Naive thymus-derived CD4-positive, alpha-beta T cell (primary cell): ENCODE measurements around the gene TBC1D4. TPM values are rescaled to one million over a fixed set of nuclear protein-coding genes. Genes with fewer than 3 reads are reported as not detected.
"Not testable (repeated sequence)": the region's sequence is repeated elsewhere in the genome, so short reads cannot be mapped to it uniquely, and the experiment has no call there.

Experiments
- ATAC-seq: fragments of 150-1000 bp; cut with Tn5 transposase; 2 replicates; pipeline ENCODE4 v1.10.0; 2021; ENCODE audit warnings: mild to moderate bottlenecking, moderate library complexity
- CTCF ChIA-PET: fragments of 350-600 bp; sonication (Branson Sonifier 250); formaldehyde crosslinking; loops from one replicate; lab custom pipeline; 2021; ENCODE audit warnings: antibody characterized with exemption; lab: Charles Lee
- POLR2A ChIA-PET: fragments of 350-600 bp; sonication (Branson Sonifier 250); formaldehyde crosslinking; loops from one replicate; lab custom pipeline; 2021; ENCODE audit warnings: antibody characterized with exemption, inconsistent platforms; lab: Charles Lee
- DNase-seq, 9 donors: peaks; one replicate each; pipeline versions ENCODE4 v3.0.0 to v3.0.0-alpha.2; 2020 to 2022; ENCODE audit warnings: mixed read lengths in 1 of 9
- H3K27ac ChIP-seq: one replicate; pipeline ENCODE4 v1.7.0; 2013; ENCODE audit warnings: mild to moderate bottlenecking, low read depth, low read length, moderate library complexity
- H3K27me3 ChIP-seq, 2 donors: one replicate each; pipeline ENCODE4 v1.7.0; 2013; ENCODE audit warnings: low read length in 2 of 2, mild to moderate bottlenecking in 2 of 2, moderate library complexity in 2 of 2; ENCODE audit not compliant: control insufficient read depth in 2 of 2, insufficient read depth in 2 of 2
- H3K36me3 ChIP-seq, 3 experiments: 1 replicate in 2 of 3; 2 replicates in 1 of 3; pipeline ENCODE4 v1.7.0; 2013; ENCODE audit warnings: low read length in 3 of 3, mild to moderate bottlenecking in 3 of 3, moderate library complexity in 1 of 3; ENCODE audit not compliant: insufficient read depth in 3 of 3, control insufficient read depth in 2 of 3
- H3K4me1 ChIP-seq, 2 donors: one replicate each; pipeline ENCODE4 v1.7.0; 2013; ENCODE audit warnings: low read length in 2 of 2, mild to moderate bottlenecking in 2 of 2, moderate library complexity in 1 of 2; ENCODE audit not compliant: control insufficient read depth in 2 of 2, insufficient read depth in 2 of 2
- H3K4me3 ChIP-seq: 2 replicates; pipeline ENCODE4 v1.7.0; 2013; ENCODE audit warnings: mild to moderate bottlenecking, low read length
- H3K9me3 ChIP-seq, 3 experiments: 1 replicate in 2 of 3; 2 replicates in 1 of 3; pipeline ENCODE4 v1.7.0; 2013; ENCODE audit warnings: low read length in 3 of 3; ENCODE audit not compliant: control insufficient read depth in 2 of 3
- H3K27ac Mint-ChIP-seq, 9 donors: one replicate each; pipeline ENCODE4 v1.8.0; 2020 to 2022; ENCODE audit warnings: mixed read lengths in 9 of 9, mild to moderate bottlenecking in 8 of 9, moderate library complexity in 5 of 9, inconsistent platforms in 2 of 9
- H3K27me3 Mint-ChIP-seq, 5 donors: one replicate each; pipeline ENCODE4 v1.8.0; 2021 to 2022; ENCODE audit warnings: mixed read lengths in 5 of 5, mild to moderate bottlenecking in 1 of 5
- H3K36me3 Mint-ChIP-seq, 5 donors: one replicate each; pipeline ENCODE4 v1.8.0; 2020 to 2022; ENCODE audit warnings: mixed read lengths in 5 of 5, mild to moderate bottlenecking in 3 of 5, inconsistent platforms in 1 of 5
- H3K4me1 Mint-ChIP-seq, 7 donors: one replicate each; pipeline ENCODE4 v1.8.0; 2020 to 2022; ENCODE audit warnings: mixed read lengths in 7 of 7, mild to moderate bottlenecking in 3 of 7, inconsistent platforms in 1 of 7
- H3K4me3 Mint-ChIP-seq, 10 donors: one replicate each; pipeline ENCODE4 v1.8.0; 2020 to 2022; ENCODE audit warnings: mild to moderate bottlenecking in 10 of 10, mixed read lengths in 10 of 10, moderate library complexity in 6 of 10, inconsistent platforms in 2 of 10
- H3K9me3 Mint-ChIP-seq, 11 donors: one replicate each; pipeline ENCODE4 v1.8.0; 2020 to 2022; ENCODE audit warnings: mixed read lengths in 11 of 11, mild to moderate bottlenecking in 4 of 11, inconsistent platforms in 1 of 11, moderate library complexity in 1 of 11
- intact Hi-C, 2 donors: fragments of 100-400 bp; cut with micrococcal nuclease; formaldehyde crosslinking; loops; one replicate each; pipeline ENCODE4 v1.15.1; 2023
- polyA plus RNA-seq, 2 donors: library from polyadenylated mRNA; unstranded; fragments of 300-500 nt; fragmentation: Illumina TruSeq; gene quantifications; one replicate each; pipeline ENCODE4 v1.2.3, GENCODE V29; 2021
- total RNA-seq, 6 experiments: library from RNA in 5 of 6; stranded (reverse) in 5 of 6; gene quantifications; 1 replicate in 5 of 6; 2 replicates in 1 of 6; pipeline ENCODE4 v1.2.3 and lab custom pipeline; 2021 to 2026

The TBC1D4 gene
- total and polyA plus RNA-seq, 7 experiments from 2014 or later, result 12.4 to 73.8 (median 42.7) TPM

DNA sequence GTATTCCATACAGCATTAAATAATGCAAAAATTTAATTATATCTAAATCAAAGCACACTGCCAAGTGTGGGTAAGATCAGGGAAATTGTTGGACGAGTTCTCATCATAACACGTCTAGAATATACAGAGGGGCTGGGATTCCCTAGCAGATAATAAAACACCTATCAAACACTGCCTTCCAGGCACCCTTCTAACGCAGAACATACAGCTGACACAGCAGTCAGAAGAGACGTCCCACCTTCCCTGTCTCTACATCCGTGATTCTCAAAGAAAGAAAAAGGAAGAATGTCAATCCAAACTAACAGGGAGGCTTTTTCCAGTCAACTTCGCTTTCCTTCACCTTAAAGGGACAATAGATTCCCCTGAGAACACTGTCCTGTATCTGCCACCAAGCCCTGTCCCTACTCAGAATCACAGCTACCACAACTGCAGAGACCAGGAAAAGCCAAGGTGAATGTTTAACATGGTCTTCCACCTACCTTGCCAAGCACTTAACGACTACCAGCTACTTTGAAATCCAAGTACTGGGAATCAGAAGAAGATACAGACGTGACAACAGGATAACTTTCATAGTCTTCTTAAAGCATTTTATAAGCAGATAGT lies 38.5 kb downstream of the TBC1D4 start:
- Histone ChIP-seq H3K4me1 (no peaks in the 10 kb centered on the region), H3K27me3 (no peaks in the 10 kb centered on the region), H3K9me3 (no peaks in the 10 kb centered on the region), H3K4me3 (no peak overlapping the region), H3K36me3 (no peaks in the 10 kb centered on the region), H3K27ac (no peak overlapping the region)
- H3K4me1 Mint-ChIP-seq, result no peaks in the 10 kb centered on the region
- ATAC-seq (no peak), DNase-seq (no peak)
- POLR2A ChIA-PET, result interaction anchor here (0.6 kb wide), 1 partner anchor 1300 kb away, joined by 3 read pairs; no protein-coding TSS in a partner anchor
- H3K27ac Mint-ChIP-seq, result no peak overlapping the region
- no peak overlapping the region for H3K4me3 Mint-ChIP-seq
- H3K36me3 Mint-ChIP-seq, result no peaks in the 10 kb centered on the region
- intact Hi-C loops, result no loop called here
- CTCF ChIA-PET, result no interaction called here
- H3K27me3 Mint-ChIP-seq, result peaks cover 0 to 4% (median 2%) of the 10 kb centered on the region in 5 donors
- no peaks in the 10 kb centered on the region for H3K9me3 Mint-ChIP-seq

DNA sequence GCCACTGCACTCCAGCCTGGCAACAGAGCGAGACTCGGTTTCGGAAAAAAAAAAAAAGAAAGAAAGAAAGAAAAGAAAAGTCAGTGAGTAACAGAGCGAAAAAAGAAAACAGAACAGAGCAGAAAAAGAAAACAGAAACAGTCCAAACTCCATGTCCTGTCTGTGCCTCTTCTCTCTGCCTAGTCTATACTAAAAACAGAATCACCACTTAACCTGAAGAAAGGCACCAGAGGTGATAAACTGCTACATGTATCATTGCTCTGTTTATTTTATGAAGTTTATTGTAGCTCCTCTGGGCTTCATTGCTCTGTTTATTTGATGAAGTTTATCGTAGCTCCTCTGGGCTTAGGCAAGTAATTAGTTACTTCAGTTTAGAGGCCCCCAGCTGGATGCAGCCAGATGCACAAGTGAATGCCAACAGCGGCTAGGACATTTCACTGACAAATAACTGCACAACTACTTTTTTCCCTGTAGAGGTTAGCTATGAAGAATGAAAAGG lies 39.2 kb downstream of the TBC1D4 start:
- ChIA-PET CTCF (interaction anchor here (0.7 kb wide), 1 partner anchor 8 kb away, joined by 3 read pairs; no protein-coding TSS in a partner anchor), POLR2A (no interaction called here)
- no peak overlapping the region for H3K27ac ChIP-seq
- H3K27me3 ChIP-seq, result no peaks in the 10 kb centered on the region
- H3K4me3 ChIP-seq, result no peak overlapping the region
- H3K4me1 ChIP-seq, result no peaks in the 10 kb centered on the region
- ATAC-seq (no peak), DNase-seq (no peak)
- intact Hi-C loops, result no loop called here
- no peaks in the 10 kb centered on the region for H3K9me3 Mint-ChIP-seq
- no peak overlapping the region for H3K27ac Mint-ChIP-seq
- peaks cover 0 to 6% (median 2%) of the 10 kb centered on the region in 5 donors for H3K27me3 Mint-ChIP-seq
- no peaks in the 10 kb centered on the region for H3K36me3 Mint-ChIP-seq
- H3K4me3 Mint-ChIP-seq, result no peak overlapping the region
- no peaks in the 10 kb centered on the region for H3K4me1 Mint-ChIP-seq
- no peaks in the 10 kb centered on the region for H3K9me3 ChIP-seq
- no peaks in the 10 kb centered on the region for H3K36me3 ChIP-seq

DNA sequence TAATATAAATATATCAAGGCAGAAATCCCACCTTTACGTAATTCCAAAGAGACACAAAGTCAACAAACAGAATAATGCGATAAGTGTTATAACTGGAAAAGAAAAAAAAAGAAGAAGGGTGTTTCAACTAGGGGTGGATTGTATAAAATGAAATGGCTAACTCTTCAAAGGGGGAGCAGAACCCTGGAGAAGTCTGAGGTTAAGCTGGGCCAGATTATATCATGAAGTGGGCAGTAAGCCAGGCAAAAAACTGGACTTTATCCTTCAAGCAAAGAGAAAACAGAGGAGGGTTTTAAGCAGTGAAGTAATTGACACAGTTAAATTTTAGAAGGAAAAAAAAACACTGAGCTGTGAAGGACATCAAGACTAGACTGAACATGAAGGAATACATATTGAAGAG lies 41.9 kb downstream of the TBC1D4 start:
- H3K4me3 ChIP-seq, result no peak overlapping the region
- no peaks in the 10 kb centered on the region for H3K9me3 ChIP-seq
- H3K4me1 Mint-ChIP-seq, result no peaks in the 10 kb centered on the region
- no peak for DNase-seq
- ChIA-PET CTCF (no interaction called here), POLR2A (no interaction called here)
- H3K27me3 ChIP-seq, result no peaks in the 10 kb centered on the region
- peaks cover 0 to 2% (median 0%) of the 10 kb centered on the region in 11 donors for H3K9me3 Mint-ChIP-seq
- no peak for ATAC-seq
- no peaks in the 10 kb centered on the region for H3K4me1 ChIP-seq
- intact Hi-C loops, result no loop called here
- H3K36me3 Mint-ChIP-seq, result no peaks in the 10 kb centered on the region
- peaks cover 0 to 7% (median 2%) of the 10 kb centered on the region in 5 donors for H3K27me3 Mint-ChIP-seq
- H3K36me3 ChIP-seq, result no peaks in the 10 kb centered on the region
- H3K4me3 Mint-ChIP-seq, result no peak overlapping the region
- H3K27ac ChIP-seq, result no peak overlapping the region
- no peak overlapping the region for H3K27ac Mint-ChIP-seq

DNA sequence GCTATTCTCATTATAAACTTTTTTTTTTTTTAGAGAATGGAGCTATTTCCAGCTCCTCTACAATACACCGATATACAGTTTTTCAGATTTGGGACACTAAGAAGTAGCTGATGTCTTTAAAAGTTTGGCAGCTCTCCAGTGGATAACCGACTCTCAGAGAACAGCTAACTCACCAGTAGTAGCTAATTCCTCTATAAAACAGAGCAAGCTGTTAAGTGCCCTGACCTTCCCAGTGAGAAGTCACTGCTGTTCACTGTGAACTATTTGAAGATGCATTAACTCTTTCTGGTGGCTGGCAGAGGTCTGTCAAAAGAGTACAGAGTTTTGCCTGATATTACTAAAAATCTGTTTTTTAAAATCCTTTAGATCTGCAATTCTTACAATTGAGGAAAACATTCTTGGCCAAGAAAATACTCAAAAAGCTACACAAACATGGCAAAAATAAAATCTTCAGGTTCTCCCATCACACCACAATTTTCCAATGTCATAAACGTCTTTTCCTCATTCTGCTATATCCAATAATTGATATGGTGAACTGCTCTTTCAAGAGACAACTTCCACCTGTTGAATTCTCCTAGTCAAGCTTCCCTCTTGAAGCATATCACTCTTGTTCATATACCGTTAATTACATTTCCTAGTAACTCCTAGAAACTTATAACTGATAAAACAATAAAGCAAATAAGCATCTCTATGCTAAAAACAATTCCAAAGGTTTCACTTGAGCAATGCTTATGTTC lies 44.2 kb downstream of the TBC1D4 start:
- POLR2A ChIA-PET, result no interaction called here
- Histone ChIP-seq H3K4me1 (no peaks in the 10 kb centered on the region), H3K9me3 (no peaks in the 10 kb centered on the region), H3K27me3 (no peaks in the 10 kb centered on the region), H3K36me3 (no peaks in the 10 kb centered on the region), H3K27ac (no peak overlapping the region), H3K4me3 (no peak overlapping the region)
- ATAC-seq, result no peak
- CTCF ChIA-PET, result interaction anchor here (0.6 kb wide), 1 partner anchor 73 kb away, joined by 4 read pairs; no protein-coding TSS in a partner anchor
- Mint-ChIP-seq H3K27ac (no peak overlapping the region), H3K4me1 (no peaks in the 10 kb centered on the region), H3K4me3 (no peak overlapping the region), H3K36me3 (no peaks in the 10 kb centered on the region), H3K27me3 (peaks cover 0 to 6% (median 2%) of the 10 kb centered on the region in 5 donors), H3K9me3 (peaks cover 0 to 3% (median 0%) of the 10 kb centered on the region in 11 donors)
- intact Hi-C loops, result no loop called here
- DNase-seq, result no peak

DNA sequence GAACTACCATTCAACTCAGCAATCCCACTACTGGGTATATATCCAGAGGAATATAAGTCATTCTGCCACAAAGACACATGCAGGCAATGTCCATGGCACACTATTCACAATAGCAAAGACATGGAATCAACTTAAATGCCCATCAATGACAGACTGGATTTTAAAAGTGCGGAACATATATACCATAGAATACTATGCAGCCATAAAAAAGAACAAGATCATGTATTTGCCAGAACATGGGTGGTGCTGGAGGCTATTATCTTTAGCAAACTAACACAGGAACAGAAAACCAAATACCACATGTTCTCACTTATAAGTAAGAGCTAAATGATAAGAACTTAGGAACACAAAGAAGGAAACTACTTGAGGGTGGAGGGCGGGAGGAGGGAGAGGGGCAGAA lies 47.8 kb downstream of the TBC1D4 start:
- H3K27me3 Mint-ChIP-seq, result peaks cover 0 to 32% (median 15%) of the 10 kb centered on the region in 5 donors
- H3K36me3 Mint-ChIP-seq, H3K4me3 ChIP-seq, H3K36me3 ChIP-seq, H3K27ac Mint-ChIP-seq, H3K9me3 ChIP-seq, H3K4me3 Mint-ChIP-seq, POLR2A ChIA-PET, H3K9me3 Mint-ChIP-seq, H3K27ac ChIP-seq, ATAC-seq, CTCF ChIA-PET, H3K4me1 ChIP-seq, intact Hi-C loops, DNase-seq, H3K4me1 Mint-ChIP-seq, H3K27me3 ChIP-seq: not testable (repeated sequence)

DNA sequence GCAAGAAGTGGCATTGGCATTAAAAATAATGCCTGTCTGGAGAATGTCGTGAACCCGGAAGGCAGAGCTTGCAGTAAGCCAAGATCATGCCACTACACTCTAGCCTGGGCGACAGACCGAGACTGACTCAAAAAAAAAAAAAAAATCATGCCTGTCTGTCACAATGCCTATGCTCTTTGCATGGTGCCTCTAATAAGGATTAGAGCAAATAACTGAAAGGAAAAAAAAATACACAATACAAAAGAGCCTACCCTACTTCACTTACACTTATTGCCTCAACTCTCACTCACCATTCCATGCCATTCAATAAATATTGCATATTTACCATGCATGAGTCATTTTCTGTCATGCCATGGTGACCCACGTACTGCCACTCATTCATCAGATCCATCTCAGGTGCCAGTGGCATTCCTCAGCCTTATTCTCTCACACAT lies 49.1 kb downstream of the TBC1D4 start:
- H3K4me1 Mint-ChIP-seq, result no peaks in the 10 kb centered on the region
- peaks cover 2 to 36% (median 15%) of the 10 kb centered on the region in 5 donors for H3K27me3 Mint-ChIP-seq
- peak overlapping the region in 1 of 9 donors; percentile 2 for H3K27ac Mint-ChIP-seq
- peaks cover 0 to 3% (median 0%) of the 10 kb centered on the region in 11 donors for H3K9me3 Mint-ChIP-seq
- no peaks in the 10 kb centered on the region for H3K9me3 ChIP-seq
- no peak overlapping the region for H3K27ac ChIP-seq
- H3K4me3 ChIP-seq, result no peak overlapping the region
- intact Hi-C loops, result no loop called here
- no peaks in the 10 kb centered on the region for H3K36me3 ChIP-seq
- ChIA-PET CTCF (no interaction called here), POLR2A (no interaction called here)
- no peaks in the 10 kb centered on the region for H3K36me3 Mint-ChIP-seq
- no peak overlapping the region for H3K4me3 Mint-ChIP-seq
- no peaks in the 10 kb centered on the region for H3K4me1 ChIP-seq
- ATAC-seq, result no peak
- H3K27me3 ChIP-seq, result no peaks in the 10 kb centered on the region
- DNase-seq, result no peak
